Lower leg skin (tissue), 4 donors: ENCODE data around the gene GLCE. TPM values are rescaled to one million over a fixed set of nuclear protein-coding genes. Genes with fewer than 3 reads are reported as not detected.

Experiments used
- DNase-seq, 2 donors: peaks; one replicate each; pipeline ENCODE4 v3.0.0-alpha.2; 2019; ENCODE audit warnings: low spot score in 2 of 2
- H3K4me3 ChIP-seq: fragments of 200-600 bp; sonication (generic); 2 replicates; pipeline ENCODE4 v1.5.1; 2017; ENCODE audit warnings: mild to moderate bottlenecking, low read depth; ENCODE audit not compliant: poor library complexity, severe bottlenecking
- CTCF ChIP-seq, 3 donors: fragments of 450-650 bp; IDR thresholded peaks; one replicate each; pipeline ENCODE4 v1.5.1; 2016; ENCODE audit warnings: antibody characterized with exemption in 3 of 3, mild to moderate bottlenecking in 3 of 3, moderate library complexity in 2 of 3
- POLR2A ChIP-seq, 2 donors: fragments of 450-650 bp; IDR thresholded peaks; one replicate each; pipeline ENCODE4 v1.6.1; 2016 to 2017; ENCODE audit warnings: antibody characterized with exemption in 2 of 2, mild to moderate bottlenecking in 1 of 2, moderate library complexity in 1 of 2
- WGBS, 2 donors: methylation state at CpG; one replicate each; pipeline ENCODE4 v1.1.5; 2018; 5-methylcytosine and 5-hydroxymethylcytosine counted together
- intact Hi-C: fragments of 100-400 bp; cut with DNase I; formaldehyde crosslinking; loops from one replicate; pipeline ENCODE4 v1.15.0; 2023; ENCODE audit warnings: low total_unique reads
- total RNA-seq, 4 donors: library from RNA; depleted of rRNA; stranded (reverse); fragments of >200 nt; gene quantifications; one replicate each; pipeline ENCODE4 v1.1.0, GENCODE V29; 2016

The GLCE gene
- total RNA-seq, 4 donors from 2014 or later, result 10.3 to 18.0 (median 12.8) TPM

DNA sequence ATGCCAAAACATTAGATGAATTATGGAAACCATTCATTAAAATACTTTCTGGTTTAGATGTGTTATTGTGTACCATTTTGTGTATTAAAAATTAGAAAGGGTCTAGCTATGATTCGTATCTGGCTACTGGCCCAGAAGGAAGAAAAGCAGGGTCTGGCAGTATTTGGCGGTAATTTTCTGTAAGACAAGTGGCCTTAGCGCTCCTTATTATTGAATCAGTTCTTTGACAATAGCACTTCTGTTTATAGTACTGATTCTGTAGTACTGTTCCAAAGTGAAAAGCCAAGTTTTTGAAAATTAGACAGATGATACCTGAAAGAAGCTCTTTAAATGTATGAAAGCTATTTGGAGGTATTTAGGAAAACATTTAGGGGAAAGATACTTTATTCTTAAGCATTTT, 10.2 kb downstream of the GLCE start:
- intact Hi-C loops, result no loop called here
- no peak for TF ChIP-seq CTCF (IDR thresholded peaks at IDR 0.05)
- TF ChIP-seq POLR2A (IDR thresholded peaks at IDR 0.05), result no peak
- H3K4me3 ChIP-seq, result no peak overlapping the region
- no peak for DNase-seq
- 82% methylated on average over 3 of the region's 3 CpGs for WGBS, 2 donors

- 72 to 81% methylated on average over 2 of the region's 2 CpGs for WGBS, 2 donors
- TF ChIP-seq CTCF (IDR thresholded peaks at IDR 0.05) (no peak), POLR2A (IDR thresholded peaks at IDR 0.05) (no peak)
- no peak overlapping the region for H3K4me3 ChIP-seq
- no peak for DNase-seq
- intact Hi-C loops, result no loop called here
Measured at GRCh38 chr15:69172847-69173246, 12.4 kb downstream of the GLCE start.

DNA sequence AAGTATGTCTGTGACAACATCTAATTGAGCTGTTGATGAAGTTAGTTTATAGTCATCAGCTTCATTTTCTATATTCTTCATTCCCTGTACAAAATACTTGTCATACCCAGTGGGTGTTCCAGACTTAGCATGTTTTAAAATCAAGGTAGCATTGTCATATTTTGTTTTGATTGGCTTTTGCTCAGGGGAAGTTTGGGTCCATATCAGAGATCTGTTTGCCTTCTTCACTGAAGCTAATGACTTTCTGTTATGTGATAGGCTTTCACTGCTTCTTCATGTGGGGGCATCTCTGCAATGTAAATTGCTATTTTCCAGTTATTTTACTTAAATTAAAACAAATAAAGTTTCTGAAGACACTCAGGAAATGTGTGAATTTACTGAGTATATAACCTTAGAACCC, 15.1 kb downstream of the GLCE start:
- DNase-seq, result no peak
- TF ChIP-seq CTCF (IDR thresholded peaks at IDR 0.05), result no peak
- TF ChIP-seq POLR2A (IDR thresholded peaks at IDR 0.05), result no peak
- intact Hi-C loops, result no loop called here
- no peak overlapping the region for H3K4me3 ChIP-seq

GRCh38 chr15:69181424-69181823, 21.0 kb downstream of the GLCE start:
- intact Hi-C loops, result no loop called here
- TF ChIP-seq CTCF (IDR thresholded peaks at IDR 0.05), result no peak
- no peak for TF ChIP-seq POLR2A (IDR thresholded peaks at IDR 0.05)
- DNase-seq, result no peak
- H3K4me3 ChIP-seq, result no peak overlapping the region

- intact Hi-C loops, result no loop called here
- no peak overlapping the region for H3K4me3 ChIP-seq
- WGBS, 2 donors, result 62 to 76% methylated on average over 1 of the region's 1 CpG
- TF ChIP-seq POLR2A (IDR thresholded peaks at IDR 0.05), result no peak
- no peak for TF ChIP-seq CTCF (IDR thresholded peaks at IDR 0.05)
- no peak for DNase-seq
Measured at GRCh38 chr15:69185216-69185615, 24.8 kb downstream of the GLCE start.

- intact Hi-C loops, result no loop called here
- no peak for DNase-seq
- no peak for TF ChIP-seq CTCF (IDR thresholded peaks at IDR 0.05)
- TF ChIP-seq POLR2A (IDR thresholded peaks at IDR 0.05), result no peak
- no peak overlapping the region for H3K4me3 ChIP-seq
- WGBS, 2 donors, result 87 to 88% methylated on average over 3 of the region's 3 CpGs
Measured at GRCh38 chr15:69185706-69186105, 25.3 kb downstream of the GLCE start.
